HG03521 (cell line): ENCODE data around the gene ETV4.

Experiments used
- ATAC-seq: cut with Tn5 transposase; IDR thresholded peaks from one replicate; pipeline ENCODE4 v1.9.1; 2021; ENCODE audit warnings: mild to moderate bottlenecking, moderate library complexity; ENCODE audit not compliant: unreplicated experiment

The ETV4 gene

GRCh38 chr17:43573579-43574321, 27.6 kb upstream of the ETV4 start:
- ATAC-seq = no peak

GRCh38 chr17:43572368-43572980, 26.3 kb upstream of the ETV4 start:
- no peak for ATAC-seq

- no peak for ATAC-seq
These were observed 24.4 kb upstream of the ETV4 start for GRCh38 chr17:43570518-43570928.

GRCh38 chr17:43568506-43569082, 22.5 kb upstream of the ETV4 start:
- ATAC-seq = no peak

- no peak for ATAC-seq
These were observed 17.8 kb upstream of the ETV4 start for GRCh38 chr17:43563600-43564594.

- no peak for ATAC-seq
These were observed 16.8 kb upstream of the ETV4 start for GRCh38 chr17:43562679-43563599.

- ATAC-seq = no peak
These were observed 14.6 kb upstream of the ETV4 start for GRCh38 chr17:43560461-43561427.

GRCh38 chr17:43559161-43559816, 13.1 kb upstream of the ETV4 start:
- ATAC-seq = no peak

- ATAC-seq = no peak
These were observed 12.6 kb upstream of the ETV4 start for GRCh38 chr17:43558805-43559160.

GRCh38 chr17:43556292-43556691, 10.2 kb upstream of the ETV4 start:
- ATAC-seq = no peak

GRCh38 chr17:43554857-43555256, 8.7 kb upstream of the ETV4 start:
- no peak for ATAC-seq

GRCh38 chr17:43553573-43553972, 7.4 kb upstream of the ETV4 start:
- no peak for ATAC-seq

GRCh38 chr17:43552229-43552837, 6.2 kb upstream of the ETV4 start:
- no peak for ATAC-seq

- no peak for ATAC-seq
These were observed 4.6 kb upstream of the ETV4 start for GRCh38 chr17:43550754-43551153.

GRCh38 chr17:43549496-43549895, 3.4 kb upstream of the ETV4 start:
- no peak for ATAC-seq

GRCh38 chr17:43548689-43549379, 2.7 kb upstream of the ETV4 start:
- no peak for ATAC-seq

GRCh38 chr17:43547659-43548256, 1.6 kb upstream of the ETV4 start:
- ATAC-seq = no peak
